GM04503 (cell line): ENCODE measurements around the gene ADCY1.

Source experiments
- DNase-seq: peaks from one replicate; pipeline ENCODE4 v3.0.0-alpha.2; 2012; ENCODE audit warnings: low read depth

Gene ADCY1

DNA sequence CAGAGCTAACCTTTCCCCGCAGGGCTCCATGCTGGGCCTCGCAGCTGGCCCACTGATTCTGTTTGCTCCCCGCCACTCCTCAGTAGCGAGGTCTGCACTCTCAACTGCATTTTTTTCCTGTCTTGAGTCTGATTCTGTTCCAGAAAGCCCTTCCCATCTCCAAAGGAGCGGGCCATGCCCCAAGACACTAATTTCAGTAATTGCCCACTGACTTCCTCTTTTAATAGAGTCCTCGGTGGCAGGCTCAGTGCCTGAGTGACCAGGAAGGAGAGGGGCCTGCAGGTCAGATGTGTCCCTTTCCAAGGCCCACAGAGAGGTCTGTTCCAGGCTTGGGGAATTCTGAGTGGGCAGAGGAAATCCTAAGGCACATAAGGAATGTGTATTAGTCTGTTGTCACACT lies 77.4 kb downstream of the ADCY1 start:
- no peak for DNase-seq

DNA sequence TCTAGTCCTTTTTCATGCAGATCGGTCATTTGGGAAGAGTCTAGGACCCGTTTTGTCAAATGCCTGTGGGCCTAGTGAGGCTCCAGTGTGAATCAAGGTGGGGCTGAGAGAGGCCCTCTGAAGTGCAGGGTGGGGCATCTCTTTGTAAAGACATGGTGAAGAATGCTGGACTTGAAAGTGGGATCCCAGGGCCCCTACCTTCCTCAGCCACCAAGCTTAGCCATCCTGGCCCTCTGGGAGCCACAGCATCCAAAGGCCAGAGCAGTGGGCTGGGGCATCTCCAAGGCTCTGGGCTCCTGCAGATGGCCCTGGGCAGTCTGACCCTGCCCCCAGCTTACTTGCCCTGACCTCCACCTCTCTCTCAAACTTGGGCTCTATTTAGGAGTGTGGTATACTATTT lies 78.5 kb downstream of the ADCY1 start:
- no peak for DNase-seq

- no peak for DNase-seq
Observed at GRCh38 chr7:45653209-45653907, 79.2 kb downstream of the ADCY1 start.

- DNase-seq, result no peak
Observed at GRCh38 chr7:45654341-45654740, 80.2 kb downstream of the ADCY1 start.

GRCh38 chr7:45655539-45655938 lies 81.4 kb downstream of the ADCY1 start:
- DNase-seq, result no peak

DNA sequence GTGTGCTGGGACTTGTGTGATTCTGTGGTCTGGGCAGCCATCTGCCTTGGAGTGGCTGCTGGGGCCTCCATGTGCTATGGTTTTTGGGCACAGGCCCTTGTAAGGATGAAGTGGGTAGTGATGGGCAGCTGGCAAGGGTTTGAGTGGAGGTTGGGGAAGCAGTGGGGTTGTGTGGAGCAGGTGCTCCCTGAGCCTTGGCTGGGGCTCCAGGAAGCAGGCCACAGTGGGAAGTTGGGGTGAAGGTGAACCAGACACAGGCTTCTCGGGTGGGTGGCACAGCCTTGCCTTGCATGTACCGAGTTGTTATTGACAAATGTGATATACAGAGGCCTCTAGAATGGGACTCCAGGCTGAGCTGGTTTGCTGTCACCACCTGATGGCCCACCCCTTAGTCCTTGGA lies 82.3 kb downstream of the ADCY1 start:
- no peak for DNase-seq

GRCh38 chr7:45657136-45657889 lies 83.1 kb downstream of the ADCY1 start:
- DNase-seq, result no peak

DNA sequence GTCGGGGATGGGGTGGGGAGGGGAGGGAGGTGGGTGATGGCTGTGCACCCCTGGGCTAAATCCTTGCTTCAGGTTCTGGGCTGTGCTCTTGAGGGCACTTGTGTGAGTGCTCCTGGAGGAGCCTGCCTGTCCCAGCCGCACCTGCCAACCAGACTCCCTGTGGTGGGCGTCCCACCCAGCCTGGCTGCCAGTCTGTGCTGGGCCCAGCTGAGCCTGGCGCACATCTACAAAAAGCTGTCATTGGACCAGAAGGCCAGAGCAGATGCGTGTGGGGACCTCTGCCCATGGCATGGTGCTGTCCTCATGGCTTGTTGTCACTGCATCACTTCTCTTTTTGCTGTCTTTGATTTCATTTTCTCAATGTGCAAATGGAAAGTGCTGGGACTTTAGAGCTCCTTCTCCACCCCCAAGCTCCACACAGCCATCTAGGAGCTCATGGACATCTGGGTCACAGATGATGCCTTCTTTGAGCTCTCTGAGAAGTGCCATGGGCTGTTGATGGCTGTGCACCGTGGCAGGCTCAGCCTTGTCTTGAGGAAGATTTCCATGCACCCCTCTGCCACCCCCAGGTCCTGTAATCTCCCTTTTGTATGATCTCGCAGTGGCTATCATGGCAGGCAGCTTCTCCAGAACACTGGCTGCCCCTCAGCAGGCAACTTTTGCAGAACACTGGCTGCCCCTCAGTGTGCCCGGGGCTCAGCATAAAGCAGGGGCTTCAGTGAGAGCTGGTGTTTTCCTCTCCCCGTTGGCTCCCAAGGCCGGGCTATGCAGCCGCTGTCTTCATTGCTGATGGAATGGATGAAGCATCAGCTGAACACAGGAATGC lies 83.9 kb downstream of the ADCY1 start:
- no peak for DNase-seq

DNA sequence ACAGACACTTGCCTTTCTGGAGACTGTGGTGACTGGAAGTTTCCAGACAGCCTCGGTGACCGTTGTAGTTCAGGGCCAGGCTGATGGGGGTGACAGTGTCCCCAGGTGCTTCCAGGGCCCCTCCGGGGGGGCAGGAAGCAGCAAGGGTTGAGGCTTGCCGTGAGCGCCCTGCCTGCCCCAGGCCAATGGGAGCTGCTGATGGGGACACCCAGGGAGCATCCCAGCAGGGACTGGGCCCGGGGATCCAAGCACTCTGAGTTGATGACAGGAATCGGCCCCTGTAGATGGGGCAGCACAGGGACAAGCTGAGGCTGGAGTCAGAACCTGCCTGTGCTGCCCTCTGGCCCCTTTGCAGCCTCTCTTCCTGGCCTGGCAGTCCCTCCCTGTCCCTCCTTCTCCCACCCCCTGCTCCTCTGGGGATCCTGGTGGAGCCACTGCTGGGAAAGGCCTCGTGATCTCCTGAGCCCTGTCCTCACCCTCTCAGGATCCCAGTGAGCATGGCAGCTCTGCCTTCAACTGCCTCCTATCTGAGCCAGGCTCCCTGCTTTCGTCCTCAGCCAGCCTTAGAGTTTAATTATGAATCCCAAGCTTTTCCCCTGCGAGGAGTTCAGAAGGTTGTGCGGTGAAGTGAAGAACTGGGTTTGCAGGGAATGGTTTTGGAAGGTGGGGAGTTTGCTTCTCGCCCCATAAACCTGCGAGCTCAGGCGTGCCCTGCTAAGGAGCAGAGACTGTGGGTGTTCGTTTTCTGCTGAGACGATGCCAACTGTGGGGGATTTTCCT lies 84.7 kb downstream of the ADCY1 start:
- DNase-seq, result no peak

DNA sequence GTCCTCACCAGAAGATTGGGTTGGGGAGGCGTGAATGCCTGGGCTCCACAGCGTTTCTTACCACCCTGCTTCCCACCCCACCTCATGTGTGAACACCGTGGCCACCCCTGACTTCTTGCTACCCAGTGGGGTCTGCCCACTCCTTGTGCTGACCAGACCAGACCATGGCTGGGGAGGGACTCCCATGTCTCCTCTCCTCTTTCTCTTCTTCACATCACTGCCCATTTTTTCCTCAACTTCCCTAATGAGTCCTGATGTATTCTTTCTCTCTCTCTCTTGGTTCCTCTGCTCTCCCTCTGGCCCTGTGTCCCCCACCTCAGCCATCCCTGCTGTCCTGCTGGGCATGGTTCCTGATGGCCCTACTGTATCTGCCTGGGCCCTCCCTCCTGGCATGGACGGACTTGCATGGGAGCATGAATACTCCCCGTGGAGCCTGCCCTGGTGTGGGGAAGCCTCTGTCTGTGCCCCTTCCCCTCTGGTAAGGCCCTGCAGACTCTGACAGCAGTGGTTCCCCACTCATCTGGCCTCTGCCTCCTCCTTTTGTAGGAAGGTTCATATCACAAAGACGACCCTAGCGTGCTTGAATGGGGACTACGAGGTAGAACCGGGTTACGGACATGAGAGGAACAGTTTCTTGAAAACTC lies 85.5 kb downstream of the ADCY1 start:
- no peak for DNase-seq

DNA sequence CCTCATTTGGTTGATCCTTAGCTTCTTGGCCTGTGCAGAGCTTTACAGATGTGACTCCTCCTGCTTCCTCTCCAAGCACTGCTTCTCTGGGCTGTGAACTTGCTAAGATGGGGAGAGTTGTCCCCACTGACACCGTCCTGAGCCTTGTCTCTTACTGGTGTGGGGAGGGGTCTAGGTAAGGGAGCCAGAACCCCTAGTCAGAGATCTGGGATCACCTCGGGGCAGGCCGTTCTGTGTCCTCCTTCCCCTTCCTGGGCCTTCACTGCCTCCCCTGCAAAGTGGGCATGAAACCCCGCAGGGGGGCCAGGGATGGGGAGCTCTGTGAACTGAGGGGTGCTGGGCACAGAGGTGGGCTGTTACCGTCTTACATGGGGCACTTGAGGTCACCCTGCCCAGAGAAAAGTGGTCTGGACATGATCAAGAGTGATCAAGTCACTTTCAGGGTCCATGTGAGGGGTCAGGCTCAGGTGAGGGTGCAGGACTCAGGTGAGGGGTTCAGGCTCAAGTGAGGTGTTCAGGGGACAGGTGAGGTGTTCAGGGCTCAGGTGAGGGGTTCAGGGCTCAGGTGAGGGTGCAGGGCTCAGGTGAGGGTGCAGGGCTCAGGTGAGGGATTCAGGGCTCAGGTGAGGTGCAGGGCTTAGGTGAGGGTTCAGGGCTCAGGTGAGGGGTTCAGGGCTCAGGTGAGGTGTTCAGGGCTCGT lies 86.2 kb downstream of the ADCY1 start:
- no peak for DNase-seq

GRCh38 chr7:45660901-45661211 lies 86.7 kb downstream of the ADCY1 start:
- DNase-seq, result no peak

DNA sequence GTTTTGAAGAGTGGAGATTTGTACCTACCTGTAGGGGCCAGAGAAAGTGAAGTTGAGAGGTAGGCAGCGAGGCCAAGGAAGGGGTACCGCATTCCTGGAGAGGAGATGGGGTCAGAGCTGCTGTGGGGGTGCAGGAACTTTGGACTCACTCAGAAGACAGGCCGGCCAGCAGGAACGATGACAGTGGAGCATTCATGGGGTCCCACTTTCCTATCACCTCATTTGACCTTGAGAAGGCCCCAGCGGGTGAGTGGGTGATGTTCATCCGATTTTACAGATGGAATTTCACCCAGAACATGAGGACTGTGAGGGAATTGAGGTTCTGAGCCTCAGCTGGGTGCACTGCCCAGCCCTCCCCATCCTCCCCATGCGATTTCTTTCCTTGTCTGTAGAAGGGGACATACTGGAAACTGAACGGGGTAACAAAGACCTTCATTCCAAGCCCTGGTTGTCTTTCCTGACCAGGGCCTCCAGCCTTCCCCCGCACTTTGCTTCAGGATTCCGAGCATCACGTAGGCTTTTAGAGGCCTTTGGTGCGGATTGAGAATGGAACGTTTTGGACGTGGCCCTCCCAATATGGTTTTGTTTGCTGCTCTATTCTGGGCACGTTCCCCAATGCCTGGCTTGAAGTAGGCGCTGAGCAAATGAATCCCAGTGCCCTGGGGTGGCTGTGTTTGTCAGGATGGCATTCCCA lies 87.3 kb downstream of the ADCY1 start:
- DNase-seq, result no peak

GRCh38 chr7:45662018-45662417 lies 87.8 kb downstream of the ADCY1 start:
- DNase-seq, result no peak

GRCh38 chr7:45662540-45663166 lies 88.5 kb downstream of the ADCY1 start:
- DNase-seq, result no peak

GRCh38 chr7:45663167-45663921 lies 89.2 kb downstream of the ADCY1 start:
- no peak for DNase-seq

DNA sequence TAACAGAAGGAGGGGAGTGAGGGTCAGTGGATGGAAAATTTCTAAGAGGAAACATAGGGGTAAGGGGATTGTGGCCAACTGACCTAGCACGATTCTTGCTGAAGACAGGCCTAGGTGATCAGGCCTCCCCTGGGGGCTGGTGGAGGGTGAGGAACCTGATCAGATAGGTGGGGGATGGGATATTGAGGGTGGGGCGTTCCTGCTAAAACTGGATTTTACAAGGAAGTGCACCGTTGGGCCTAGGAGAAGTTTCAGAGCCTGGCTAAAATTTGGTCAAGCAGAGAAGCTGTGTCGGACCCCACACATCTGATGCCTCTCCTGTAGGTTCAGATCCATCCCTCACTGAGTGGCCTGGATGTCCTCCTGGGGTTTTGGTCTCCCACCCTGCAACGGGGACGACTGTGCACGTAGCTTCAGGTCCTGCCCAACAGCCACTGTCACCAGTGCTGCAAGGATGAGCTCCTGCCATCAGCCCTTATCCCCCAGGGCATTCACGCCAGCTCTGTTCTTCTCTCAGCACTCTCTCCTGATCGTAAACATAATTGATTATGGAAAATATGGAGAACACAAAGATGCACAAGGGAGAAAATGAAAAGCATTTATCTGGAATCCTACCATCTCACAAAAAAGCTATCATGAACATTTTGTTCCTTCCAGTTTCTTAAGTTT lies 89.9 kb downstream of the ADCY1 start:
- no peak for DNase-seq

DNA sequence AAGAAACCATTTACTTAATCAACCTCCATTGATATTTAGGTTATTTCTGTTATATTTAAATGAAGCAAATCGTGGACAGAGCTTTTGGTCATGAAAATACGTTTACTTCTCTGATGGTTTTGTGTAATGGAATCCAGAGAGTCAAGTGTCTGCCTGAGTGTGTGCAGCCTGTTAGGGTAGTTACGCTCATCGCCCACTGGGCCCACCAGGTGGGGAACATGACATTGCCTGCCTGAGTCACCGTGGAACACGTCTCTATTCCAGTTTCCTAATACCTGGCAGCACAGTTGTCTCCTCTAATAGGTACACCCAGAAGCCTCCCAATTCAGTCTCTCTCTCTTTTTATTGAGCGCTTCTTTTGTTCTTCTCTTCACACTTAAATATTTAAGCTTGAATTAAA lies 91.0 kb downstream of the ADCY1 start:
- DNase-seq, result no peak

DNA sequence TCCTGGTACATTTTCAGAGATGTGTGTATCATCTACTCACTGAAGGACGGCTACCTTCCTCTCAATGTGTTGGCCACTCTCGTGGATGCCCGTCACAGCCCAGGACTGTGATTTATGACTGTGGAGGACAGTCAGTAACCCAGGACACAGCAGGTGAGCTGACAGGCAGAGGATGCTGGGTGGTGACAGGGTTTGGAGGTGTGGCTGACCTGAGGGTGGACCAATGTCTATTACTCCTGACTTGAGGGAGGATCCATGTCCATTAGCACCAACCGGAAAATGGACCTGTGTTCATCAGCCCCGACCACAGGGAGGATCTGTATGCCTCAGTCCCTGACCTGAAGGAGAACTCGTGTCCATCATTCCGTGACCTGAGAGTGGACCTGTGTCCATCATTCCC lies 96.1 kb downstream of the ADCY1 start:
- no peak for DNase-seq
